Measurements from ENCODE around the gene TRIOBP. TPM values are rescaled to one million over a fixed set of nuclear protein-coding genes. Genes with fewer than 3 reads are reported as not detected.

Gene TRIOBP
- total RNA-seq, 1 experiment from 2014 or later = 137 TPM

- DNase-seq (ENCODE audit: low read depth) = peak; percentile 55
Observed at GRCh38 chr22:37749831-37750595, 53.2 kb downstream of the TRIOBP start.

GRCh38 chr22:37750596-37751162 lies 53.8 kb downstream of the TRIOBP start:
- no peak for DNase-seq (ENCODE audit: low read depth)

DNA sequence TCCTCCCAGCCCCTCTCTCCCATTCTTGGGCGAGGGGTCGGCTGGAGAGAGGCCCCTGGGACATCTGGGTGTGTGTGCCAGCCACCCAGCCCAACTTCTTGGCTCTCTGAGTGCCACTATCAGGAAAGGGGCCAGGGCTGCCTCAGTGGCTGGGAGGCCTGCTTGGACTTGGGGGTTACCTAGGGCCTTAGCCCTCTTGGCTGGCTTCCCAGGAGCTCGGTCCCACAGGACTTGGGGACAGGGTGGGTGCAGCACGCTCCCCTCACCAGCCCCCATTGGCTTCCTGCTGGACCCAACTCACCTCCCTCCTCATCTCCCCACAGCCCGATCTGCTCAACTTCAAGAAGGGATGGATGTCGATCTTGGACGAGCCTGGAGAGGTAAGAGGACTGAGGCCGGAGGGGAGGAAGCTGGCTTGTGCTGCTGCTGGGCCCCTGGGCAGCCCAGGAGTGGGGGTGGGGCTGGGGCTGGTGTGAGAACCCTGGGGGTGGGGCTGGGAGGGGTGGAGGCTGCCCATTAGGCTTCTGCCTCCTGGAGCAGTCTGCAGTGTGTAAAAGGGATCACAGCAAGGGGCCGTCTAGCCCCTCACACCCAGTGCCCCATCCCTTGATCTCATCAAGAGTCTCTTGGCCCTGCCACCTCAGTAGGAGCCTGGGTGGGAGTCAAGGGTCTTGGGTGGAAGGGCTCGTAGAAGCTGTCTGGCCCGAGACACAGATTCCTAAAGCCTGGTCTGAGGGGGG lies 54.8 kb downstream of the TRIOBP start:
- no peak for DNase-seq (ENCODE audit: low read depth)

- DNase-seq (ENCODE audit: low read depth) = peak; percentile 99
Observed at GRCh38 chr22:37752189-37753087, 55.6 kb downstream of the TRIOBP start.

DNA sequence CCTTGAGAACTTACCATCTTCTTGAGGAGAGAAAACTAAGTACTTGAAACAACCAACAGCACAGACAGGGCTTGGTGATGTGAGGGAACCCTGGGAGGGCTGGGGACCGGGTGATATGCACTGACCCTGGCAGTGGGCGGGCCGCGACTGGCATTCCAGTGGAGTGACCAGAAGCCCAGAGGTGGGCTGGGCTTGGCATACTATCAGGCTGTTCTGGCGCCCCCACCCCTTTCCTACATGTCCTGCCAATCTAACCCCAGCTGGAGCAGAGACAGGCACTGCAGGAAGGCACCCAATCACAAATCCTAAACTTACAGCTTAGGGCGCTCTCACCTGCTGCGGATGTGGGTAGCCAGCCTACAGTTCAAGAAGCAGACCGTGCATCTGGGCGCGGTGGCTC lies 56.9 kb downstream of the TRIOBP start:
- DNase-seq (ENCODE audit: low read depth) = peak; percentile 43

DNA sequence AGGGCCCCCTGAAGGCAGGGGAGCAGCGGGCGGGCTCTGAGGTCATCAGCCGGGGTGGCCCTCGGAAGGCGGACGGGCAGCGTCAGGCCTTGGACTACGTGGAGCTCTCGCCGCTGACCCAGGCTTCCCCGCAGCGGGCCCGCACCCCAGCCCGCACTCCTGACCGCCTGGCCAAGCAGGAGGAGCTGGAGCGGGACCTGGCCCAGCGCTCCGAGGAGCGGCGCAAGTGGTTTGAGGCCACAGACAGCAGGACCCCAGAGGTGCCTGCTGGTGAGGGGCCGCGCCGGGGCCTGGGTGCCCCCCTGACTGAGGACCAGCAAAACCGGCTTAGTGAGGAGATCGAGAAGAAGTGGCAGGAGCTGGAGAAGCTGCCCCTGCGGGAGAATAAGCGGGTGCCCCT lies 60.8 kb downstream of the TRIOBP start:
- no peak for DNase-seq (ENCODE audit: low read depth)

DNA sequence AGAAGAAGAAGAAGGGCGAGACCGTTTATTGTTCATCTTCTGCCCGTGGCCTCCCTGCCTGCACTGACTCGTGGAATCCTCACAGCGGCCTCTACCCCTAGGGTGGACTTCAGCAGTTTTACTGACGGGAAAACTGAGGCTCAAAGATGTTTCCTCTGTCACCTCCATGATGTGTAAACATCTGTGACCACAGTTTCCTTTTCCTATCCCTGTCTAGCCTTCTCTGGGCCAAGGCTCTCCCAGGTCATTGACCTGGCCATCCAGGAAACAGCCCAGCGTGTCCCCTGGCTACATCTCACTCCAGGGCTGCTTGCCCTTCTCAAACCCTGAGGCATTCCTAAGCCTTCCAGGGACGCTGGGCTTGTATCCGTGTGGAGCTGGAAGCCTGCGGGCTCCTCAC lies 61.8 kb downstream of the TRIOBP start:
- DNase-seq (ENCODE audit: low read depth) = no peak

DNA sequence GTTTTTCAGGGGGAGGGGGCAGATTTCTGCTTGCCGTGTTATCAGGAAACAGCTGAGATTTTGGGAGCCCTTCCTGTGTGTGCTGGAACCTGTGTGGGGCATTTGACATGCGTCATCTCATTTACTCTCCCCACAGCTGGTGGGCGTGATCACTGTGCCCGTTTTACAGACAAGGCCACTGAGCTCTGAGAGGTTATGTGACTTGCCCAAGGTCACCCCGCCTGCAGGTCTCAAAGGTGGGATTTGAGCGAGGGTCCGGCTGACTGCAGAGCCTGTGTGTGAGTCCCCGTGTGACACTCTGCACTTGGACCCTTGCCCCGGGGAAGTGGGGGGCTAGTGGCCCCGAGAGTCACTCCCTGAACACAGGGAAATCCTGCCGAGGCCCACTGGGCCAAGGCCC lies 62.4 kb downstream of the TRIOBP start:
- DNase-seq (ENCODE audit: low read depth) = no peak

DNA sequence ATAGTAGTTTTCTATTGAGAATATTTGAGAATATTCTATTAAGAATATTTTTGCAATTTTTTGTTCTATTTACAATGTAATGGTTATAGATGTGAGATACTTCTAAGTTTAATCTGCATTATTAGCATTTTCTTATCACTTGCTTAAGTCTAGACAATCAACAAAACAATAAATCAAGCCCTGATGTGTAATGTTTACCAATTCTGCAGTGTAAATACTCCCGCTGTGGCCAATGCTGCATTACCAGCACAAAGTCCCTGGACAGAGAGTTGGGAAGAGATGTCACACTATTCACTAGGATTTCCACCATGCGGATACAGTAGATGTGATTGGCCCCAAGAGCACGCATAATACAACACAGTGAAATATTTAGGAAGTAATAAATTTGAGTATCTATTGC lies 63.3 kb downstream of the TRIOBP start:
- no peak for DNase-seq (ENCODE audit: low read depth)

- no peak for DNase-seq (ENCODE audit: low read depth)
Observed at GRCh38 chr22:37762389-37762836, 65.6 kb downstream of the TRIOBP start.

- DNase-seq (ENCODE audit: low read depth) = no peak
Observed at GRCh38 chr22:37763012-37763411, 66.2 kb downstream of the TRIOBP start.

- no peak for DNase-seq (ENCODE audit: low read depth)
Observed at GRCh38 chr22:37763652-37764051, 66.8 kb downstream of the TRIOBP start.

DNA sequence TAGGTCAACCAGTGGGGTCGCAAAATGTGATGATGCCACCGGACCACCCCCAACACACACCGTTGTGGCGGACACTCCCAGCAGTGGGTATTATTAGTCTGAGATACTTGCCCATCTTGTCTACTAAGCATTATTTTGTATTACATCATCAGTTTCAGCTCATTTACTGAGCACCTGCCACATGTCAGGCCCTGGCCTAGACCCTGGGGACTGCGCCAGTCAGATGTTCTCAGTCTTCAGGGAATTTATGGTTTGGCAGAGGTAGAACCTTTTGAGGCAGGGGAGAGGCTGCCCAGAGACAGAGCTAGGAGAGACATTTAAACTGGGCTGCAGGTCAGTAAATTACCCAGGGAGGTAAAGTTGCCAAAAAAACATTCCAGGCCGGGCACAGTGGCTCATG lies 67.8 kb downstream of the TRIOBP start:
- DNase-seq (ENCODE audit: low read depth) = peak; percentile 52

DNA sequence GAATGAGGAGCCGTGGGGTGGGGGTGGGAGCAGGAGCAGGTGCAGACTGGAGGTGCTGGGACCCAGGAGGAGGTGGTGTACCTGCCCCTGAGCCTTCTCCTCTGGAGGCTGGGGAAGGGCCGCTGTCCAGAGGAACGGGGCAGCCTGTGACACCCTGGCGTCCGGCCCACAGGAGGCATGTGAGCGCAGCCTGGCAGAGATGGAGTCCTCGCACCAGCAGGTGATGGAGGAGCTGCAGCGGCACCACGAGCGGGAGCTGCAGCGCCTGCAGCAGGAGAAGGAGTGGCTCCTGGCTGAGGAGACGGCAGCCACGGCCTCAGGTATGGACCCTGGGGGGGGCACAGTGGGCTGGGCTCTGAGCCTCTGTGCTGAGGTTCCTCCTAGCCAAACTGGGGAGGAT lies 68.7 kb downstream of the TRIOBP start:
- DNase-seq (ENCODE audit: low read depth) = no peak

GRCh38 chr22:37765953-37766576 lies 69.2 kb downstream of the TRIOBP start:
- DNase-seq (ENCODE audit: low read depth) = no peak

GRCh38 chr22:37768273-37768672 lies 71.4 kb downstream of the TRIOBP start:
- no peak for DNase-seq (ENCODE audit: low read depth)

GRCh38 chr22:37769056-37769455 lies 72.2 kb downstream of the TRIOBP start:
- DNase-seq (ENCODE audit: low read depth) = no peak

DNA sequence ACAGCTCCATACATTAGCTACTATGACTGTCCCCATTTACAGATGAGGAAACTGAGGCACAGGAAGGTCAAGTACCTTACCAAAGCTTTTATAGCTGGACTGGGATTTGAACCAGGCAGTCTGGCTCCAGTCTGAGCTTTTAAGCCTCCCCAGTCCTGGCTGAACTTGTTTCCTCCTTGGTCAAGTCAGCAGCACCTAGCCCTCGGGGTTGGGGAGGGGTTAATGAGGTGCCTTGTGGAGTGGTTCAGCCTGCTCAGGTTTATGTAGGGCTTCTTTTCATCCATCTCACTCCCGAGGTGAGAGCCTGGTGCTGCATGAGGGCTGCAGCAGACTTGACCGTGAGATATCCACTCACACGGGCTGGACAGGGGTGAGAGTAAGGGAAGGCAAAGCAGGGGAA lies 74.2 kb downstream of the TRIOBP start:
- DNase-seq (ENCODE audit: low read depth) = no peak

GRCh38 chr22:37771702-37772427 lies 75.0 kb downstream of the TRIOBP start:
- DNase-seq (ENCODE audit: low read depth) = no peak

GRCh38 chr22:37774728-37775127 lies 77.9 kb downstream of the TRIOBP start:
- no peak for DNase-seq (ENCODE audit: low read depth)
